Esophagus muscularis mucosa (tissue), 3 donors: ENCODE measurements around the gene ACIN1.

Experiments used
- EP300 ChIP-seq: sonication (generic); formaldehyde crosslinking; IDR thresholded peaks from one replicate; pipeline ENCODE4 v1.6.1; 2017; ENCODE audit warnings: antibody characterized with exemption
- TF ChIP-seq, protein P1 (sequence below), 3 experiments: fragments of 200-600 bp in 2 of 3; fragments of 450-650 bp in 1 of 3; sonication (generic) in 2 of 3; IDR thresholded peaks; one replicate each; pipeline ENCODE4 v1.5.1; 2017 to 2019; ENCODE audit warnings: antibody characterized with exemption in 3 of 3, mild to moderate bottlenecking in 2 of 3, moderate library complexity in 1 of 3

DNA sequence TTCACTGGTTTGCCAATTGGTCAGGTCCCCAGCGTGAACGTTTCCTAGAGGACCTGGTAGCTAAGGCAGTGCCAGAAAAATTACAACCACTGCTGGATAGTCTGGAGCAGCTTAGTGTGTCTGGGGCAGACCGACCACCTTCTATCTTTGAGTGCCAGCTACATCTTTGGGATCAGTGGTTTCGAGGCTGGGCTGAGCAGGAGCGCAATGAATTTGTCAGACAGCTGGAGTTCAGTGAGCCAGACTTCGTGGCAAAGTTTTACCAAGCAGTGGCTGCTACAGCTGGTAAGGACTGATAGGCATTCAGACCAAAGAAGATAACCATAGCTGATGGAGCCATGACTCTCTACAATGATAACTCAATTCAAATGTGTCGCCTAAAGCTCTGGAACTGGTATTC lies 2.9 kb upstream of the ACIN1 start:
- no peak for TF ChIP-seq EP300
- TF ChIP-seq, protein P1, sequence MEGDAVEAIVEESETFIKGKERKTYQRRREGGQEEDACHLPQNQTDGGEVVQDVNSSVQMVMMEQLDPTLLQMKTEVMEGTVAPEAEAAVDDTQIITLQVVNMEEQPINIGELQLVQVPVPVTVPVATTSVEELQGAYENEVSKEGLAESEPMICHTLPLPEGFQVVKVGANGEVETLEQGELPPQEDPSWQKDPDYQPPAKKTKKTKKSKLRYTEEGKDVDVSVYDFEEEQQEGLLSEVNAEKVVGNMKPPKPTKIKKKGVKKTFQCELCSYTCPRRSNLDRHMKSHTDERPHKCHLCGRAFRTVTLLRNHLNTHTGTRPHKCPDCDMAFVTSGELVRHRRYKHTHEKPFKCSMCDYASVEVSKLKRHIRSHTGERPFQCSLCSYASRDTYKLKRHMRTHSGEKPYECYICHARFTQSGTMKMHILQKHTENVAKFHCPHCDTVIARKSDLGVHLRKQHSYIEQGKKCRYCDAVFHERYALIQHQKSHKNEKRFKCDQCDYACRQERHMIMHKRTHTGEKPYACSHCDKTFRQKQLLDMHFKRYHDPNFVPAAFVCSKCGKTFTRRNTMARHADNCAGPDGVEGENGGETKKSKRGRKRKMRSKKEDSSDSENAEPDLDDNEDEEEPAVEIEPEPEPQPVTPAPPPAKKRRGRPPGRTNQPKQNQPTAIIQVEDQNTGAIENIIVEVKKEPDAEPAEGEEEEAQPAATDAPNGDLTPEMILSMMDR (IDR thresholded peaks at IDR 0.05), result no peak
